GM10266 (cell line): ENCODE data around the gene SLC66A2.

ENCODE experiments used
- DNase-seq: peaks from one replicate; pipeline ENCODE4 v3.0.0; 2012; ENCODE audit errors: extremely low spot score
- TF ChIP-seq, protein P1 (sequence below): IDR thresholded peaks from 2 replicates; pipeline ENCODE4 v1.5.1; 2012; ENCODE audit warnings: mild to moderate bottlenecking, low read depth; ENCODE audit not compliant: control insufficient read depth, insufficient read depth; ENCODE audit errors: missing control alignments

The SLC66A2 gene

DNA sequence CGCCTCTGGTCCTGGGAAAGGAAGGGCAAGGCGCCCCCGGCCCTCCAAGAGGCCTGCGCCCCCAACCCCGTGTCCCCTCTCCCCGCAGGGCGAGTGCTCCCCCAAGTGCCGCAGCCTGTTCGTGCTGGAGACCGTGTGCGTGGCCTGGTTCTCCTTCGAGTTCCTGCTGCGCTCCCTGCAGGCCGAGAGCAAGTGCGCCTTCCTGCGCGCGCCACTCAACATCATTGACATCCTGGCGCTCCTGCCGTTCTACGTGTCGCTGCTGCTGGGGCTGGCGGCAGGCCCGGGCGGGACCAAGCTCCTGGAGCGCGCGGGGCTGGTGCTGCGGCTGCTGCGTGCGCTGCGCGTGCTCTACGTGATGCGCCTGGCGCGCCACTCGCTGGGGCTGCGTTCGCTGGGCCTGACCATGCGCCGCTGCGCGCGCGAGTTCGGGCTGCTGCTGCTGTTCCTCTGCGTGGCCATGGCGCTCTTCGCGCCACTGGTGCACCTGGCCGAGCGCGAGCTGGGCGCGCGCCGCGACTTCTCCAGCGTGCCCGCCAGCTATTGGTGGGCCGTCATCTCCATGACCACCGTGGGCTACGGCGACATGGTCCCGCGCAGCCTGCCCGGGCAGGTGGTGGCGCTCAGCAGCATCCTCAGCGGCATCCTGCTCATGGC is 52.4 kb downstream of the SLC66A2 start:
- no peak for DNase-seq
- TF ChIP-seq, protein P1, sequence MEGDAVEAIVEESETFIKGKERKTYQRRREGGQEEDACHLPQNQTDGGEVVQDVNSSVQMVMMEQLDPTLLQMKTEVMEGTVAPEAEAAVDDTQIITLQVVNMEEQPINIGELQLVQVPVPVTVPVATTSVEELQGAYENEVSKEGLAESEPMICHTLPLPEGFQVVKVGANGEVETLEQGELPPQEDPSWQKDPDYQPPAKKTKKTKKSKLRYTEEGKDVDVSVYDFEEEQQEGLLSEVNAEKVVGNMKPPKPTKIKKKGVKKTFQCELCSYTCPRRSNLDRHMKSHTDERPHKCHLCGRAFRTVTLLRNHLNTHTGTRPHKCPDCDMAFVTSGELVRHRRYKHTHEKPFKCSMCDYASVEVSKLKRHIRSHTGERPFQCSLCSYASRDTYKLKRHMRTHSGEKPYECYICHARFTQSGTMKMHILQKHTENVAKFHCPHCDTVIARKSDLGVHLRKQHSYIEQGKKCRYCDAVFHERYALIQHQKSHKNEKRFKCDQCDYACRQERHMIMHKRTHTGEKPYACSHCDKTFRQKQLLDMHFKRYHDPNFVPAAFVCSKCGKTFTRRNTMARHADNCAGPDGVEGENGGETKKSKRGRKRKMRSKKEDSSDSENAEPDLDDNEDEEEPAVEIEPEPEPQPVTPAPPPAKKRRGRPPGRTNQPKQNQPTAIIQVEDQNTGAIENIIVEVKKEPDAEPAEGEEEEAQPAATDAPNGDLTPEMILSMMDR: no peak

DNA sequence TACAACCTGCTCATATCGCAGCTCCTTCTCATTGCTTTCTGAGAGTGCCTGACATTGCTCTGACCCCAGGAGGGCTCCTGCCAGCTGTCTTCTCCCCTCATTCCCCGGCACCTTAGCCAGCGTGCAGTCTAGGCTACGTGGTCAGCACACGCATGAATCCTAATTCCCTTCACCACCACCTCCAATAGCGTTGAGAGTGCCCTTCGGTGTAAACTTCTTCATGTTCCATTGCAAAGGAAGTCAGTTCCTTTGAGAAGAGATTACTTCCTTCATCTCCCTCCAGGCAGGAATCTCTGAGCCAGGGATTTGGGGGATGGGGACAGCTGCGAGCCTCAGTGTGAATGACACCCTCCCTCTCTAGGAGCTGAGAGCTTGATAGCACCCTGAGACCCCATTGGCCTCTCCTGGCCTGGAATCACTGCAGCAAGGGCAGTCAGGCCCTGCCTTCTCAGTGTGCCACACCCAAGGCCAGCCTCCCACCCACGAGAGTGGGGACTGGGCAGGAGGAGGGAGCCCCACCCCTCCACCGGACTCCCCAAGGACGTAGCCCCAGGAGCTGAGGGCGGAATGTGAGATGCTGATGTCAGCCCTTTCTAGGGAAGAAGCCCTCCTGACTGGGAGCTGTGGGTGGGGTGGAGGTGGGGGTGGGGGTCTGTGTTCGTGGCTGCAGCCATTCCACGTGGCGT is 53.4 kb downstream of the SLC66A2 start:
- DNase-seq: no peak
- TF ChIP-seq, protein P1: no peak

DNA sequence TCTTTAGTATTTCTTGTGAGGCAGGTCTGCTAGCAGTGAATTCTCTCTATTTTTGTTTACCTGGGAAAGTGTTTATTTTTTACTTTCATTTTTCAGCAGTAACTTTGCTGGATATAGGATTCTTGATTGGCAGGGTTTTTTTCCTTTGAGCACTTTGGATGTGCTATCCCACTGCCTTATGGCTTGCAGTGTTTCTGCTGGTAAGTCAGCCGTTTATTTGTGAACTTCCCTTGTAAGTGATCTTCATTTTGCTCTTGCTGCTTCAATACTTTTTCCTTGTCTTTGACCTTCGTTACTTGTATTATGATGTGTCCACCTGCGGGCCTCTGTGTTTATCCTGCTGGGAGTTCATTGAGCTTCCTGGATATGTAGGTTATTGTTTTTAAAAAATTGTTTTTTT is 54.7 kb downstream of the SLC66A2 start:
- no peak for DNase-seq
- TF ChIP-seq, protein P1: no peak

DNA sequence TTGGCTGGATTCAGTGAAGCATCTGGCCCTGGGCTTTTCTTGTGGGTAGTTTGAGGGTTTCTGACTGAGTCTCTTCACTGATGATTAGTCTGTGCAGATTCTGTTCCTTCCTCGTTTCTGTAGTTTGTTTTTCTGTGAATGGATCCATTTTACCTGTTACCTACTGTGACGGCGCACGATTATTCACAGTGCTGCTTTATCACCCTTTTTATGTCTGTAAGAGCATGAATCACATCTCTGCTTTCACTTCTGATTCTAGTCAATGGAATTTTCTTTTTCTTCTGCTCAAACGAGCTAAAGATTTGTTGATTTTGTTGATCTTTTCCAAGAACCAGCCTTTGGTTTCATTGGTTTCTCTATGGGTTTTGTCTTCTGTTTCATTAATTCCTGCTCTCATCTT is 60.8 kb downstream of the SLC66A2 start:
- TF ChIP-seq, protein P1: no peak
- DNase-seq: no peak

DNA sequence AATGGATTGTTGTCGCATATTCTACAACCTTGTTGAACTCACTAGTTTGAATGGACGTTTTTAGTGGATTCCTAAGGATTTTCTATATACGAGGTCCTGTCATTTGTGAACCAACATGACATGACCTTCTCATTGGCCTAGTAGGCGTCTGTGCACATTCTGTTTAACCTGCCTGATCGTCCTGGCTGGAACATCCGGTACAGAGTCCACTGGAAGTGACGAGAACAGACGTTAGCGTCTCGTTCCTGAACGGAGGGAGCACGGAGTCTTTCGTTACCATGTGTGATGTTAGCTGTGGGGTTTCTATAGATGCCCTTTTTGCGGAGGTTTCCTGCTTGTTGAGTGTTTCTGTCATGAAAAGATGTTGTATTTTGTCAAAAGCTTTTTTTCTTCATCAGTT is 61.9 kb downstream of the SLC66A2 start:
- no peak for DNase-seq
- TF ChIP-seq, protein P1: no peak

DNA sequence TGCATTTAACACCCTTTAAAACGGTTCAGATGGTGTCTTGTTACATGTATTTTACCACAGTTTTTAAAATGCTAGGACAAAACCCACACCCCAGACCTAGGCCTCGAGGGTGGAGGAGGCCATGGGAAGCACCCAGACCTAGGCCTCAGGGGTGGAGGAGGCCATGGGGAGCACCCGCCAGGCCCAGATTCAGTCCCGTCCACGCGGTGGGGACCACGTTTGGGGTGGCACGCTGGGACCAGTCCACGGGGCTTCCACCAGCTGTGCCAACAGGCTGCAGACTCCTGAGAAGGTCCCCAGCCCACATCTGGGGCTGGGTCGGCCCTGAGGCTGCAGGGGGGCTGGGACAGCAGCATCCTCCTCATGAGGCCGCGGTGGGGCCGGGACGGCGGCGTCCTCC is 63.4 kb downstream of the SLC66A2 start:
- DNase-seq: no peak
- TF ChIP-seq, protein P1: no peak
